ENCODE measurements around the gene TP53I13. TPM values are rescaled to one million over a fixed set of nuclear protein-coding genes. Genes with fewer than 3 reads are reported as not detected.

TP53I13 gene
- total and polyA plus RNA-seq, 2 of the 4 experiments (the other 2 are of a cell fraction): 22.0 to 48.3 TPM

DNA sequence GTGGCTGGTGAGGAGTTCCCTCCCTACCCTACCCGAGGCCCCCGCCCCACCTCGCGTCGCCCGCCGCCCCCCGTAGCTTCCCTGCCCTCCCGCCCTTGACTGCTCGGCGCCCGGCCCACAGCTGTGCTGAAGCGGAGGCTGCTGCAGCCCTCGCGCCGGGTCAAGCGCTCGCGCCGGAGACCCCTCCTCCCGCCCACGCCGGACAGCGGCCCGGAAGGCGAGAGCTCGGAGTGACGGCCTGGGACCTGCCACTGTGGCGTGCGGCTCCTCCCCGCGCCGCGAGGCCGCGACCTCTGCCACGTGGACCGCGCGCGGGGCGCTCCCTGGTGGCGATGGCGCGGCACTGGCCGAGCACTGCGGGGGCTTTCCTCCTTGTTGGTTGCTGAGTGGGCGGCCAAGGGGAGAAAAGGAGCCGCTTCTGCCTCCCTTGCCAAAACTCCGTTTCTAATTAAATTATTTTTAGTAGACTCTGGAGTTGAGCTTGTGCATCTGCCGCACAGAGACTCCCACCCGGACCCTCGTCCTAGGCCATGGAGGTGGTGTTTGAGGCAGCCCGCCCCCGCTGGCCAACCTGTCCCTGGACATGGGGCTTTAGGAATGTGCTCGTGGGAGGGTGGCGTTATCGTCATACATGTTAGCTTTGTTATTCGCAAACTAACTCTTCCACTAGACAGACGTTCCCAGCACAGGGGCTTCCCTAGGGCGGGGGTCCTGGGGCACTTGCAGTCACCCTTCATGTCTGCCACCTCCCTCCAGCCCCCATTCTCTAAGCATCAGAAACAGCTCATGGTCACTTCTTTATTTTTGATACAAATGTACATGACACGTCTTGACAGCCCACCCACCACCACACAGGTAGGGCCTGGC is 4.4 kb downstream of the TP53I13 start (continued):
- TF ChIP-seq RAD21 (IDR thresholded peaks at IDR 0.05; ENCODE audit: low read length) (peak; percentile 53), FOS (IDR thresholded peaks at IDR 0.05; ENCODE audit: low read depth, low read length) (no peak), MXI1 (IDR thresholded peaks at IDR 0.05; ENCODE audit: borderline replicate concordance, low read depth, low read length) (peak; percentile 89; the same call in 1 of the 2 replicates)

DNA sequence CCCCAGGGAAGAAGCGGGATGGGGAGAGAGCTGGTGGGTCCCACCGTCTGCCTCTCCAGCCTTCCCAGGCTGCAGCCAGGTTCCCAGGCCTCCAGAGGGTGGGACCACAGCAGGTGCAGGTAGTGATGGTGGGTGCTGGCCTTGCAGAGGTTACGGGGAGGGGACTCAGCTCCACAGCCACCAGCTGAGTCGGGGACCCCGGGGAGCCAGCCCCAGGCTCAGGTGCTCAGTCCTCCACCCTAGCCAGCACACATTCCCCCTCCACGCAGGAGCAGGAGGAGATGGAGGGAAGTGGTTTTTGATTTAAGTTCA is 5.0 kb downstream of the TP53I13 start:
- Histone ChIP-seq H4K91ac (ENCODE audit: insufficient read depth, low read depth, low read length) (no peak overlapping the region), H3K4me3 (ENCODE audit: insufficient read depth, low read depth, low read length) (no peak overlapping the region), H4K8ac (ENCODE audit: low read depth in 2 of 2, low read length in 2 of 2) (no peak overlapping the region), H2AK5ac (ENCODE audit: low read depth, low read length) (no peak overlapping the region; the same call in 1 of the 2 replicates), H3K9me3 (ENCODE audit: control insufficient read depth, insufficient read depth, low read length) (no peaks in the 10 kb centered on the region), H3K4me2 (ENCODE audit: low read depth, low read length) (no peak overlapping the region), H3K27ac (ENCODE audit: insufficient read depth, low read length) (no peak overlapping the region), H3K27me3 (ENCODE audit: control insufficient read depth, insufficient read depth, low read length) (no peaks in the 10 kb centered on the region), H2BK20ac (ENCODE audit: low read depth, low read length) (no peak overlapping the region), H2AFZ (replicated peaks; ENCODE audit: low read length, poor library complexity) (no peak overlapping the region), H4K5ac (ENCODE audit: low read depth, low read length) (no peak overlapping the region), H3K36me3 (ENCODE audit: control insufficient read depth, insufficient read depth, low read length) (peaks cover 57% of the 10 kb centered on the region), H2AK9ac (replicated peaks; ENCODE audit: low read depth, low read length, poor library complexity) (no peak overlapping the region), H3K79me1 (ENCODE audit: low read depth in 1 of 2, low read length in 2 of 2) (peaks cover 3 to 36% of the 10 kb centered on the region in 2 experiments), H3K23ac (ENCODE audit: low read depth, low read length) (no peak overlapping the region), H3K4ac (ENCODE audit: low read depth, low read length) (no peak overlapping the region), H2BK120ac (ENCODE audit: low read depth, low read length) (no peak overlapping the region), H3K56ac (ENCODE audit: extremely low read depth, insufficient read depth, low read length) (no peak overlapping the region), H4K20me1 (ENCODE audit: insufficient read depth, low read length) (no peaks in the 10 kb centered on the region), H3K18ac (ENCODE audit: low read depth, low read length) (no peak overlapping the region), H2BK5ac (ENCODE audit: low read depth, low read length, poor library complexity, severe bottlenecking) (no peak overlapping the region), H3K4me1 (ENCODE audit: control insufficient read depth, insufficient read depth, low read length) (peaks cover 11% of the 10 kb centered on the region), H2BK15ac (ENCODE audit: low read depth, low read length) (no peak overlapping the region), H3K9ac (ENCODE audit: low read depth, low read length) (no peak overlapping the region), H3K9me1 (ENCODE audit: insufficient read depth, low read length) (no peaks in the 10 kb centered on the region; the same call in 1 of the 2 replicates), H3K14ac (replicated peaks; ENCODE audit: low read depth, low read length) (no peak overlapping the region)
- intact Hi-C loops (cut with micrococcal nuclease): no loop called here
- no peak for DNase-seq
- ChIA-PET POLR2A (ENCODE audit: unreplicated experiment) (no interaction called here), CTCF (interaction anchor here (1.3 to 2.4 kb wide), 3 partner anchors 15 to 204 kb away, joined by 3 to 13 read pairs (median 7); no protein-coding TSS in a partner anchor)
- BruUV-seq (replicated peaks): TSS peak; percentile 40
- in situ Hi-C loops (cut with MboI; ENCODE audit: low sequenced_read_pairs): no loop called here
- no peak for ATAC-seq (ENCODE audit: low read depth)
- dilution Hi-C loops (cut with HindIII; ENCODE audit: low sequenced_read_pairs, unreplicated experiment): no loop called here
- TF ChIP-seq MAFK (IDR thresholded peaks at IDR 0.05; ENCODE audit: low read depth, low read length) (no peak), CHD1 (IDR thresholded peaks at IDR 0.05; ENCODE audit: low read depth, low read length) (no peak)
- TF ChIP-seq, protein P1, sequence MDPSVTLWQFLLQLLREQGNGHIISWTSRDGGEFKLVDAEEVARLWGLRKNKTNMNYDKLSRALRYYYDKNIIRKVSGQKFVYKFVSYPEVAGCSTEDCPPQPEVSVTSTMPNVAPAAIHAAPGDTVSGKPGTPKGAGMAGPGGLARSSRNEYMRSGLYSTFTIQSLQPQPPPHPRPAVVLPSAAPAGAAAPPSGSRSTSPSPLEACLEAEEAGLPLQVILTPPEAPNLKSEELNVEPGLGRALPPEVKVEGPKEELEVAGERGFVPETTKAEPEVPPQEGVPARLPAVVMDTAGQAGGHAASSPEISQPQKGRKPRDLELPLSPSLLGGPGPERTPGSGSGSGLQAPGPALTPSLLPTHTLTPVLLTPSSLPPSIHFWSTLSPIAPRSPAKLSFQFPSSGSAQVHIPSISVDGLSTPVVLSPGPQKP (IDR thresholded peaks at IDR 0.05; ENCODE audit: borderline replicate concordance, low read depth, low read length): no peak
- WGBS, 2 experiments (ENCODE audit: extremely low coverage in 2 of 2, insufficient read length in 1 of 2): 80% methylated on average over 1 of the region's 6 CpGs; no CpG with 5 or more reads in 1 of the 2 experiments

Measured in IMR-90 (cell line).